ENCODE data around the gene ZNF138. TPM values are rescaled to one million over a fixed set of nuclear protein-coding genes. Genes with fewer than 3 reads are reported as not detected.

Gene ZNF138
- total RNA-seq (2014; rRNA removed; shearing (Covaris generic)) (64.7 and 68.4 TPM in 2 replicates), polyA plus RNA-seq (2016; fragmentation: Nextera tagmentation; extraction: Ambion mirVana) (38.7 and 48.7 TPM in 2 replicates)
- long read RNA-seq, transcript ZNF138-203 (2 exons, 2,308 nt) = major isoform, 5 of 22 reads
- long read RNA-seq, partial matches to known transcripts = 0 of 22 reads
- long read RNA-seq, other reads (novel, unspliced or antisense) = 10 of 22 reads

GRCh38 chr7:64794171-64794844, at the start of gene ZNF138:
Gene ZNF138 (plus strand): TSS chr7:64794428. CDS start chr7:64794569, 141 bp downstream.
- peaks cover 47% of the 10 kb centered on the region for H3K79me2 ChIP-seq (replicated peaks; ENCODE audit: insufficient read depth)
- H3K4me1 Mint-ChIP-seq = peaks cover 18% of the 10 kb centered on the region
- H2AFZ ChIP-seq = peak within 1 kb of the TSS; percentile 10
- ATAC-seq = peak; percentile 99
- H3K4me2 ChIP-seq = peak within 1 kb of the TSS; percentile 83
- H3K36me3 ChIP-seq (ENCODE audit: insufficient read depth) = 0 out of 2 replicates have a peak, but pooled peaks cover 6% of the 10 kb centered on the region
- H4K20me1 ChIP-seq (replicated peaks; ENCODE audit: insufficient read depth) = peaks cover 12% of the 10 kb centered on the region; the same call in 1 of the 2 replicates
- H3F3A ChIP-seq (replicated peaks; ENCODE audit: low read depth) = no peaks in the 10 kb centered on the region
- H3K4me1 ChIP-seq (ENCODE audit: insufficient read depth) = peaks cover 14% of the 10 kb centered on the region
- H3K27me3 Mint-ChIP-seq (ENCODE audit: insufficient read depth, low read depth, poor library complexity) = peaks cover 12% of the 10 kb centered on the region
- peak within 1 kb of the TSS; percentile 100 for H3K27ac Mint-ChIP-seq
- peak; percentile 99 for DNase-seq (ENCODE audit: low spot score)
- TF ChIP-seq NANOG (IDR thresholded peaks at IDR 0.05; ENCODE audit: borderline replicate concordance) (no peak), CREB1 (CRISPR knock-in tag; IDR thresholded peaks at IDR 0.05; ENCODE audit: low read depth) (peak; percentile 91), POLR2AphosphoS5 (IDR thresholded peaks at IDR 0.05; ENCODE audit: low read depth) (peak; percentile 83), ZNF462 (CRISPR knock-in tag; IDR thresholded peaks at IDR 0.05) (no peak), STAT1 (IDR thresholded peaks at IDR 0.05; ENCODE audit: unreplicated experiment) (no peak)
- no peaks in the 10 kb centered on the region for H3K27me3 ChIP-seq (ENCODE audit: insufficient read depth)
- H3K4me3 Mint-ChIP-seq = peak within 1 kb of the TSS; percentile 99
- no peaks in the 10 kb centered on the region for H3K9me2 ChIP-seq (ENCODE audit: insufficient read depth)
- peaks cover 23% of the 10 kb centered on the region for H3K36me3 Mint-ChIP-seq (ENCODE audit: low read depth)
- H3K27ac ChIP-seq (ENCODE audit: low read depth) = peak within 1 kb of the TSS; percentile 88
- peak within 1 kb of the TSS; percentile 82 for H3K4me3 ChIP-seq
- H3K9me3 Mint-ChIP-seq = 0 out of 3 replicates have a peak, but pooled peaks cover 3% of the 10 kb centered on the region

Measured in GM23338 (cell line).